ENCODE results near the gene ZNF423.

Gene ZNF423

GRCh38 chr16:49851468-49851787 is 4.5 kb downstream of the ZNF423 start:
- H3K27ac ChIP-seq, result no peak overlapping the region

GRCh38 chr16:49850558-49851467 is 5.1 kb downstream of the ZNF423 start:
- Histone ChIP-seq H3K4me3 (no peak overlapping the region), H3K27ac (no peak overlapping the region)

More at GRCh38 chr16:49851468-49851787, 4.5 kb downstream of the ZNF423 start:
- H3K4me3 ChIP-seq, result no peak overlapping the region

- Histone ChIP-seq H3K4me3 (no peak overlapping the region), H3K27ac (no peak overlapping the region)
Observed at GRCh38 chr16:49849754-49850108, 6.2 kb downstream of the ZNF423 start.

DNA sequence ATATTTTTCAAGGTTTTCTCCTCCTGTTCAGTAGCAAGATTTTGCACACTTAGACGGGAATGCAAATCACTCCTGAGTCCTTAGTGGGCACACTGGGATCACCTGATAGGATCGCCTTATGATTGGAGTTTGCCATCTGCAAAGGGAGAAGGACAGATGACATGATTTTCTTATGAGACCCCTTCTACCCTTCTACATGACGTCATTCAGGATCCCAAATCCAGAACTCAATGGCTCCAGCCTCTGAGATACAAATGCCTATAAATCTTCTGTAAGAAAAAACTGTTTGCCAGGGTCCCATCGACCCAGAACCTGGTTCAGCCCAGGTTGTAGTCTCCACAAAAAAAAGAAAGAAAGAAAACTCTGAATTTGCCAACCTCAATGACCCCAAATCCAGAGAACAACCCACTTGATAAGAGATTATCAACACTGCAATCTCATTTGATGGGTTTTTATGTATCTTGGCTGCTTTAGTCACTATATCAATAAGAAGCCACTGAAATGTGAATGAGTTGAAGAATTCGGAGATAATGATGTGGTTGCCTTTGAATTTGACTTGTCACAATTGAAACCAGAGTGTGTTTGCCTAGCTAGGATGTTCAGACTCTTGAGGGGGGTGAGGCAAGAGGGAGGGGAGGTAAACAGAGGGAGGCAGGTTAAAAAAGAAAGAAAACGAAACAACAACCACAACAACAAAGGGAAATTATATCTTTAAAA is 6.7 kb downstream of the ZNF423 start:
- H3K27ac ChIP-seq, result no peak overlapping the region
- no peak overlapping the region for H3K4me3 ChIP-seq

DNA sequence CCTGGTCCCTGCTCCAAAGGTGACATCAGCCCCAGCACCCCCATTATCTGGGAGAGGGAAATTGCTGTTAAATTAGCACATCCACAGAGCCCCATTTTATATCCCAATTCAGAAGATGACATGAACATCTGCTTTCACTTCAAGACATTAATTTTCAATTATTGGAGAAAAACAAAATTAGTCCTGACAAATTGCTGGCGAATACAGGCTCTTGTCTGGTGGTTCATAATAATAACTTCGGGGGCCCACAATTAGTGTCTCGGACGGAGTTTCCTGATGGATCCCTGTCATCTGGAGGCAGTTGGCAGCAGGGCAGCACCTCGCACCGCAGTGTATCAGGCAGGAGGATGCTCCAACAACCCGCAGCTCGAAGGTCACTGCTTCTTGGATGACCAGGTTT is 7.4 kb downstream of the ZNF423 start:
- H3K27ac ChIP-seq, result no peak overlapping the region
- H3K4me3 ChIP-seq, result no peak overlapping the region

GRCh38 chr16:49846800-49847199 is 9.1 kb downstream of the ZNF423 start:
- no peak overlapping the region for H3K4me3 ChIP-seq
- no peak overlapping the region for H3K27ac ChIP-seq

- H3K27ac ChIP-seq, result no peak overlapping the region
- no peak overlapping the region for H3K4me3 ChIP-seq
Observed at GRCh38 chr16:49844359-49844758, 11.6 kb downstream of the ZNF423 start.

DNA sequence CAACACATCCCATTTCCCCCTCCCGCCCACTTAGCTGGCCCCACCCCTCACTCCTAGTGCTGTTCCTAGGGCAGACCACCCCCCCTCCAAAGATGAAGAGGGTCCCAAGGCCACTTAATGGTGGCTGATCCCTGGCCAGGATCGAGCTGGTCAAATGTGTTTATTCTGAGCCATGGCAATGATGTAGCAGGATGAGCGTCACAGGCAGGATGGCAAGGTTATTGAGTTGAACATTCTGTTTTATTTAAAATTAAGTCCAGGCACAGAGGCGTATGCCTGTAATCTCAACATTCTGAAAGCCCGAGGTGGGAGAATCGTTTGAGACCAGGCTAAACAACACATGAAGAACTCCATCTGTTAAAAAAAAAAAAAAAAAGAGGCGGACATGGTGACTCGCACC is 12.2 kb downstream of the ZNF423 start:
- H3K4me3 ChIP-seq, result no peak overlapping the region
- H3K27ac ChIP-seq, result peak overlapping the region in 2 of 21 experiments; percentile 19 to 47

GRCh38 chr16:49842972-49843371 is 12.9 kb downstream of the ZNF423 start:
- no peak overlapping the region for H3K4me3 ChIP-seq
- H3K27ac ChIP-seq, result no peak overlapping the region

- peak overlapping the region in 9 of 21 experiments; percentile 52 to 85 (median 72) for H3K27ac ChIP-seq
- peak overlapping the region in 1 of 7 experiments; percentile 17 for H3K4me3 ChIP-seq
Observed at GRCh38 chr16:49839017-49839825, 16.7 kb downstream of the ZNF423 start.

- H3K27ac ChIP-seq, result peak overlapping the region in 9 of 21 experiments; percentile 52 to 85 (median 72)
- peak overlapping the region in 1 of 7 experiments; percentile 17 for H3K4me3 ChIP-seq
Observed at GRCh38 chr16:49838441-49839016, 17.4 kb downstream of the ZNF423 start.

DNA sequence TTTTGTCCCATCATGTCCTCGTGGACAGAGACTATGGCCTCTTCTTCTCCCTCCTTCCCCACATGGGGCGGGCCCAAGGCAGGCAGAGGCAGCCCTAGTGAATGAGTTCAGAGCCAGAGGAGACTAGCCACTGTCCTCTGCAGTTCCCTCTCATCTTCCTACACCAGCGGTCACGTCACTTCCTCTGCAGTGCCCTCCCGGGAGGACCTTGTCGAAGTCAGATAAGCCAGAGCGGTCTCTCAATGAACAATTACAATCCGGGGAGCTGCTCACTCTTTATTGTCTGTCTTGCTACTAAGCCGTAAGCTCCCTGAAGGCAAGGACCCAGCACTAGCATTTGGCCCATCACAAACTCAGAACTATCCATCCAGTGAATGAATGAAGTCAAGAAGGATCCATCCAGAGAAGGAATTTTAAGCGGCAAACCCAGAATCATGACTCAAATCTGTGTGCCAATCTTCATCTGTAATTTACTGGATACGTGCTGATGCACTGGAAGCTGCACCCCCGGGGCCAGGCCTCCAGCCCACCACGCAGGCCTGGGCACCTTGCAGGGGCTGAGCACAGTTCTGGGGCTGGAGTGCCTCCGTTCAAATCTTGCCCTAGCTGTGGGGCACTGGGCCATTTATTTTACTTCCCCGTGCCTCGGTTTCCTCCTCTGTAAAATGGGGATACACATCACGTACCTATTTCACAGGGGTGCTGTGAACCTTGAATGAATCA is 18.1 kb downstream of the ZNF423 start:
- H3K27ac ChIP-seq, result peak overlapping the region in 9 of 21 experiments; percentile 52 to 85 (median 75)

GRCh38 chr16:49836668-49837067 is 19.2 kb downstream of the ZNF423 start:
- no peak overlapping the region for H3K4me3 ChIP-seq
- H3K27ac ChIP-seq, result peak overlapping the region in 6 of 21 experiments; percentile 68 to 86 (median 82)

More for the DNA sequence above, 18.1 kb downstream of the ZNF423 start:
- no peak overlapping the region for H3K4me3 ChIP-seq

GRCh38 chr16:49836218-49836617 is 19.7 kb downstream of the ZNF423 start:
- no peak overlapping the region for H3K4me3 ChIP-seq
- H3K27ac ChIP-seq, result peak overlapping the region in 9 of 21 experiments; percentile 68 to 86 (median 82)

GRCh38 chr16:49835161-49835777 is 20.6 kb downstream of the ZNF423 start:
- H3K27ac ChIP-seq, result peak overlapping the region in 18 of 21 experiments; percentile 3 to 86 (median 74)
- no peak overlapping the region for H3K4me3 ChIP-seq

- Histone ChIP-seq H3K27ac (peak overlapping the region in 19 of 21 experiments; percentile 13 to 86 (median 73)), H3K4me3 (no peak overlapping the region)
Observed at GRCh38 chr16:49834531-49835151, 21.3 kb downstream of the ZNF423 start.

GRCh38 chr16:49833796-49834530 is 21.9 kb downstream of the ZNF423 start:
- Histone ChIP-seq H3K4me3 (no peak overlapping the region), H3K27ac (peak overlapping the region in 17 of 21 experiments; percentile 13 to 86 (median 75))
